GM21423 (cell line): ENCODE measurements around the gene KRTAP5-6.

ENCODE experiments used
- ATAC-seq: cut with Tn5 transposase; IDR thresholded peaks from one replicate; pipeline ENCODE4 v1.9.1; 2021; ENCODE audit warnings: mild to moderate bottlenecking, moderate library complexity; ENCODE audit not compliant: unreplicated experiment

KRTAP5-6 gene

DNA sequence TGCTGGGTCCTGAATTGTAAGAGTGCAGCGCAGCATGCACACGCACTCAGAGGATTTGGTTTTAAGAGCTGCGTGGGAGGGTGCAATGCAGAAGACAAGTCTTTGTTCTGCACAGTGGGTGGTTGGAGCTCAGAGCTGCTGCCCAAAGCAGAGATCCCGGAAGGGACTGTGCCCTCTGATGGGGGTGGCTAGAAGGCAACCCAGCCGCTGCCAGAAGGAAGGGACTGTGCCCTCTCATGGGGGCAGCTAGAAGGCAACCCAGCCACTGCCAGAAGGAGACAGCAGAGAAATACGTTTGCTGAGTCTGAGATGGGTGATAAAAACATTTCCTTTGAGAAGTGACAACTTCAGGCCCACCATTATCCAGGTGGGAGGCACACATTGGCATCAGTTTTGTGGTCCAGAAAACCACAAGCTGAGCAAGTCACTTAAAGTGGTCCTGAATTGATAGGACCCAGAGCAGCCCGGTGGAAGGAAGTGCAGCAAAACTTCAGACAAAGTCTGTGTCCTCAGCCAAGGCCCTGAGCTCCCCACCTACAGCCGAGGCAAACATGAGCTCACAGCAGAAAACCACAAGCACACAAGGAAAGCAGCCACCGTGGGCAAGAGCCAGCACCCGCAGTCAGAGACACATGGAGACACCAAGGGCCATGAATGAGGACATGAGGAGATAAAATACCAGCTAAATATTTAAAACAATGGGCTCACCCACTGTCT is 4.3 kb downstream of the KRTAP5-6 start:
- no peak for ATAC-seq

DNA sequence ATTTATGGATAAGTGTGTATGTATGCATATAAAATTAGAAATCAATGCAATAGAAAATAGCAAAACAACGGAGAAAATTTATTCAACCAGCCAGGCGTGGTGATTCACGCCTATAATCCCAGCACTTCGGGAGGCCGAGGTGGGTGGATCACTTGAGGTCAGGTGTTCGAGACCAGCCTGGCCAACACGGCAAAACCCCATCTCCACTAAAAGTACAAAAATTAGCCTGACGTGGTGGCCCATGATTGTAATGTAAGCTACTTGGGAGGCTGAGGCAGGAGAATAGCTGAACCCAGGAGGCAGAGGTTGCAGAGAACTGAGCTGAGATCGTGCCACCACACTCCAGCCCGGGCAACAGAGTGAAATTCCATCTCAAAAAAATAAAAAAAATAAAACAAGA is 5.5 kb downstream of the KRTAP5-6 start:
- ATAC-seq, result no peak

DNA sequence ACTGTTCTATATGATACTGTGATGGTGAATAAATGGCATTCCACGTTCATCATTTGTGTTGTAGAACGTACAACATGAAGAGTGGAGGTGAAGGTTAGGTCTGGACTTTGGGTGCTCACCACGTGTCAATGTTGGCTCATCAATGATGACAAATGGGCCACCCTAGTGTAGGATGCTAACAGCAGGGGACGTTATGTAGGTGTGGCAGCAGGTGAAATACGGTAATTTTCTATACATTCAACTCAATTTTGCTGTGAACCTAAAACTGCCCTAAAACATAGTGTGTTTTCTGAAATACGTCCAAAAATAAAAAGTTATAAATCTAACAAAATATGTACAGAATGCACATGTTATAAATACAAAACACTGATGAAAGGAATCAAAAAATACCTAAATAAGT is 6.2 kb downstream of the KRTAP5-6 start:
- ATAC-seq, result no peak

DNA sequence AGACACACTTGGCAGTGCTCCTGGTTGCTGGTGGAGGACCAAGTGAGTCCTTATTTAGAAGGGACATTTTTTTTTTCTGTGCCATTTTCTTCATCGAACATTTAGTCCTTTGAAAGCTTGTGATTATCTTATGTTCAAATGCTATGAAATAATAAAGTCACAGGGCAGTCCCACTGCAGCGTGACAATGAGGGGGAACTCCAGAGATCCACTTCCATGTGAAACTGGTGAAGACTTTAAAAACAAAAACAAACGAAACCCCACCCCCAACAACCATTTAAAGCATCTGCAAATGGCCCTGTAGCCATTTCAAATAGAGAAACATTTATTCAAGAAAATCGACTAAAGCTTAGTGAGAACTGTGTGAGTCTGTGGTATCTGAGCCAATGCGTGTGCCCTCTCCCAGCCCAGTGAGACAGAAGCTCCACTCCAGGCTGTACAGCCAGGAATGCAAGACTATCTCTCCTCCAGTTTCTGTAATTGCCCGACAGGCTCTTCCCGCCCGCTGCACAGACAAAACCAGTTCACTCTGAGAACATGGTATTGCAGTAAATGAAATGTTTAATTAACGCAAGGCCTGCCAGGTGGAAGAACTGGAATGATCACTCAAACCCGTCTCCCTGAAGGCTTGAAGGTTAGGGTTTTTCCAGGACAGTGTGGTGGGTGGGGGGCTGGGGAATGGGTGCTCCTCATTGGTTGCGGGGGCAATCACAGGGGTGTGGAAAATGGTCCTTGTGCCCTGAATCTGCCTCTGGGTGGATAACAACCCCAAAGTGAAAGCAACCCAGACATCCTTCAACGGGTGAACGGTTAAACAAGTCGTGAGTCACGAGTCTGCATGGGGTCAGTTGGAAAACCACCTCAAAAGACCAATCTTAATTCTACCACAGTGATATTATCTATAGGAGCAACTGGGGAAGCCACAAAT is 8.4 kb downstream of the KRTAP5-6 start:
- ATAC-seq, result no peak

DNA sequence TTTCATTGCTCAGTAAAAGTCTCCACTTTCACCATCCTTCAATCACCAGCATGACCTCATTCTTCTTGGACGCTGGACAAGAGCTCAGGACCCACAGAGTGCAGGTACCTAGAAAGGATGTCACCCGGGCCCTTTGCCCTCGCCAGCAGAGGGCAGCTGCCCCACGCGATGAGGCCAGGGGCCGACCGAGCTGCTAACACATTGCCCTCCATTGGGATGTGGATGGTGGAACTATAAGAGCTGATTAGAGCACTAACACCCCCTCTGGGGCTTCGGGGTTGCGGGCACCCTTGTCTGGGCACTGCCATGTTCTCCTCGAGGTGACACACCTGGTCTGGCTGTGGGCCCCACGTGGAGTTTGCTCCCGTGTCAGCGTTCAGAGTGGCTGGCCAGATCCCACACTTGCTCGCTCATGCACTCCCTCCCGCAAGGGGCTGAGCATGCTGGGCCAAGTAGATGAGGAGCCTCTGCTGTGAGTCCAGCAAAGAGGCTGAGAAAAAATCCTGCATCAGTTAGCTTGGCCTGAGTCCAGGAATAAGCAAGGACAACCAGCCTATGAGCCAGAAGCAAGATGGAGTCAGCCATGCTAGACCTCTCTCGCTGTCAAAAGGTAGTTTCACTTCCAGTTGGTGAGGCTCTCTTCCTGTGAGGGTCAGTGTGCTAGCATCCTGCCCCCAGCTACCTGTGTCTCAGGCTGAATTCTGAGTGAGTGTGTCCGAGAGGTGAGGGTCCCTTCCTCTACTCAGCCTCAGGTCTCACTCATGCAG is 9.8 kb downstream of the KRTAP5-6 start:
- ATAC-seq, result no peak

DNA sequence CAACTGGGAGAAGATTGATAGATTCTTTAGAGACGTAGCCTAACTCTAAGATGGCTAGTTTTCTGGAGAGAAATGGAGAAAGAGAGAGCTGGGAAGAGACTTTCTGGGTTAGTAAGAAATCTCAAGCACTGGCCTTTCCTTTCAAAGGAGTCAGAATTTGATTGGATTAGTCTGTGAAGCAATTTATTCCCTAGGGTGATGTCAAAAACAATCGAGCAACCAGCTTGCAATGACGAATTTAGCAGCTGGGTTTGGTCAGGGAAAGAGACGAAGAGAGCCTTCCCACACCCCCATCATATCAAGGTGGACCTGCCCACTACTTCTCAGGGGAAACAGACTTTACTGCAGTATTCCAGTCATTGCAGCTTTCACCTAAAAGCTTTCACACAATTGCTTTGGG is 10.8 kb downstream of the KRTAP5-6 start:
- ATAC-seq, result no peak

DNA sequence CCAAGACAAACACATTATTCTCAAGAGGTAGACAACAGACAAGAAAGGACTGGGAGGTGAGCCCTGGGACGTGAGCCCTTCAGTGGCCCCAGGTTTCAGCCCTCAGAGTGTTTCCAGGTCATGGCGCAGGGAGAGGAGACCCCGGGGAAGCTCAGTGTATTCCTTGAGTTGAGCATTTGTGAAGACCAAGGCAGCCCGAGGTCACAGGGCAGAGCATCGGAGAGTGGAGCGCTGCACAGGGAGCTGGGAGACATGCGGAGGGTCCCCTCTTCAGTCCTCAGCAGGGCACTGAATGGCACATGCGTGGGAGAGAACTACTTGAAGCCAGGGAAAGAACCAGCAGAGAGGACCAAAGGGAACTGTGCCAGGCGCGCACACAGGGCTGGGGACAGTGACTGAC is 11.7 kb downstream of the KRTAP5-6 start:
- ATAC-seq, result no peak

DNA sequence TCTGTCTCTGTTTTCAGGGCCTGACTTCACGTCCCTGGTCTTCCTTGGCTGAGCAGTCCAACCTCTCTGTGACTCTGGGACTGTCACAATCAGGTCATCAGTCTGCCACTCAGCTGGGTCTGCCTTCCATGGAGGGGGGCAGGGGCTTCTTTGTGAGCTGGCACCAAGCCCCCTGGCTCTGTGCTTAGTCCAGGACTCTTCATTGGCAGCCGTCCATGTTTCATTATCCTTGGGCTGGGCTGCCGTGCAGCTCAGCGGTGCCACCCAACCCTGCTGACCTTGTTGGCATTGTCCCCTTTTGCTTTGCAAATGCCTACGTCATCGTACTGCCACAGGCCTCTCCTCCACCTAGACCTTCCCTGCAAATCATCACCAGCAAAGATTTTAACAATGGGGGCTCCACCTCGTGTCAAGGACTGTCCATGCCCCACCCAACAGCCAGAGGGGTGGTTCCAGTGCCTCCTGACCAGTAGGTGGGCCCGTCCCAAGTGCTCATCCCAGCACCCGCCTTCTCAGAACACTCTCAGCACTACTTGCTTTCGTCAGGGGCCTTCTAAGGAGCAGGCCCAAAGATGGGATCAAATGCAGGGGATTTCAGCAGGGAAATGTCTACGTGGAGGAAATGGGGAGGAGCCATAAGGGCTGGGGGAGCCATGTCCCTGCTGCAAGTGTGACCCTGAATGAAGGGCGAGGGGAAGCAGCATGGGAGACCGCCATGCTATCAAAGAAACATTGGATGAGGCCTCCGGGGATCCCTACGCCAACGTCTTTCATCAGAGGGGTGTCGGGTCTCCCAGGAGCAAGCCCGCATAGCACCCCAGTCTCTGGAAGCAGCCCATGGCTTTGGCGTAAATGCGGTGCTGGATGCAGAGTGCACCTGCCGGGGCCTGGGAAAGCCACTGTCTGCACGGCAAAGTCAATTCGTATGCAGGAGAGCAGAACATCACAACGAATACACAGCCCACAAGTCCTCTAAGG is 18.2 kb downstream of the KRTAP5-6 start:
- ATAC-seq, result no peak

DNA sequence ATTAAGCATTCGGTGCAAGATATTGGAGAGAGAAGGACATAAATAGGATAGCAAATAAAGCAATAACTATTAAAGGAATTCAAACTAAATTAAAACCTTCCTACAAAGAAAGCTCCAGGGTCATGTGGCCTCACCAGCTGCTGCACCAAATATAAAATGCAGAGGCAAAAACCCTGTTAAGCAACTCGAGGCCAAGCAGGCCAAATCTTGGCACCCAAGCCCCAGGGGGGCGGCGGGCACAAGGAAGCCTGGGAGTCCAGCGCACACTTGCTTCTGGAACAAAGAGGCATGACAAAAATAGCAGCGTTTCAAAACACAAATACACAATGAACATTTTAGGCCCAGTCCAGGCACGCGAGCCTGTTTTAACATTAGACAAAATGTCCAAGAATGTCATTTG is 20.8 kb downstream of the KRTAP5-6 start:
- no peak for ATAC-seq

DNA sequence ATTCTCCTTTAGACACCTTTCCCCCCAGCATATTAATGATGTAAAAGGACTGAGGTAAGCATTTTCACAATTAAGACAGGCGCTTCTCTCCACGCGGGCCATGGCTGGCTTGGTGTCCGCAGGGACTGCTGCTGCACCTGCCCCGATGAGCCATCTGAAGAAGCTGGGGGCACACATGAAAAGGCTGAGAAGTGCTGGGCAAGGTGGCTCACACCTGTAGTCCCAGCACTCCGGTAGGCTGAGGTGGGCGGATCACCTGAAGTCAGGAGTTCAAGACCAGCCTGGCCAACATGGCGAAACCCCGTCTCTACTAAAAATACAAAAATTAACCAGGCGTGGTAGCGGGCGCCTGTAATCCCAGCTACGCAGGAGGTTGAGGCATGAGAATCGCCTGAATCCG is 21.3 kb downstream of the KRTAP5-6 start:
- no peak for ATAC-seq

DNA sequence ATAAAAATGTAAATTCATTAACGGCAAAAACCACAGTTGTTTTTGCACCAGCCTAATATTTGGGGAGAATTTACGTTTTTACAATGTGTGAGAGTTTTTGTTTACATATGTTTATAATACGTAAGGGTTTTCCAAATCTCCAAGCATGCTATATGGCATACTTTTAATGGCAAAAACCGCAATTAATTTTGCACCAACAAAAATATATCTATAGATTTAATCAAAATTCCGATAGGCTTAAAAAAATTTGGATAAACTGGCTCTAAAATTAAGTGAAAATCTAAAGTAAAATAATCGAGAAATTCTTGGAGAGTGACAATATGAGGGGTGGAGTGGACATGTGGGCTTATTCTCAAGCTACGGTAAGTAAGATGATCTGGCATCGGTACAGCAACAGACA is 22.8 kb downstream of the KRTAP5-6 start:
- no peak for ATAC-seq

DNA sequence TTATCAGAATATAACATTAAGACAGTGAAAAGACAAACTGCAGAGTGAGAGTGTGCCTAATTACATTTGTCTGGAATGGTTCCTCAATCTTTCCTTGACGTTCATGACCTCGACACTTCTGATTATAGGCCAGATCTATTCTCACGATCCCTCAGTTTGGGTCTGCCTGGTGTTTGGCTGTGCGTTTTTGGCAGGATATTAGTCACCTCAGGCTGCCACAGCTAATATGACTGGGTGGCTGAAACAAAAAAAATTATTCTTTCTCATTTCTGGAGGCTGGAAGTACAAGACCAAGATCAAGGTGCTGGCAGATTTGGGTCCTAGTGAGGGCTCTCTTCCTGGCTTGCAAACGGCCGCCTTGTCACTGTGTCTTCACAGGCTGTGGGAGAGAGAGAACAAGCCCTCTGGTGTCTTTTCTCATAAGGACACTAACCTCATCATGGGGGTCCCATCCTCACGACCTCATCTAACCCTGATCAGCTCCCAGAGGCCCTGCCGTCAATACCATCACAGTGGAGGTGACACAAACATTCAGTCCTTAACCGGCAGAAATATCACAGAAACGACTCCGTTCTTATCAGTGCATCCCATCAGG is 30.2 kb downstream of the KRTAP5-6 start:
- ATAC-seq, result no peak

DNA sequence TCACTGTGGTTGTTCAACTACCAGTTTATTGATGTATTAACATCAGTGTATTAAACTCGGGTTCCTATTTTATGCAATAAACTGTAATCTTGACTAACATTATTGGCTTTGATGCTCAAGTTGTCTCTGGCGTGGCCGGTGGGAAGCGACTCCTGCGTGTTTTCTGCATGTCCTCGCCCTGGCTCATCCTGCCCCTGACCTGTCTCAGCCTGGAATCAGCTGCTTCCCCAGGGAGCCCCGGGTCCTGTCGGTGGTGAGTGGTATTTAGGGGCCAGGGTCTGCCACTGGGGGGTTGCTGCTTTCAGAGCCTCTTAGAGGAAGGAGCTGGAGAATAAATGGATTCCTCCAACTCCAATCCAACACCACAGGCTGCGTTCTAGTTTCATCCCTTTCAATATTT is 30.9 kb downstream of the KRTAP5-6 start:
- no peak for ATAC-seq

DNA sequence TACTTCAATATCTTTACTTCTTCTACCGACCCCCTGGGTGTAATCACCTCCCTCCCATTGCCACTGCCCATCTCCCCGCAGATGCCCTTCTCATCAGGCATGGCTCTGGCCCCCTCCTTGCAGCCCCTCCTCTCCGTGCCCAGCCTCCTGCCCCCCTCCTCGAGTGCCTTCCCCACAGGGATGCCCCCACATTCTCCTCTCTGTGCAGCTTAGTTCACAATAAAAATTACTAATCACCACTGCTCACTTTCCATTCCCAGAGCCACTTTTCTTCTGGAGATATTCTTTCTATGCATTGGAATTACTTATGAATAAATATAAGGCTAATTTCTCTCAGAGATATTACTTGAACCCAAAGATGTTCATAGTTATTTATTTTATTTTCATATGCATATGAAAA is 31.3 kb downstream of the KRTAP5-6 start:
- ATAC-seq, result no peak

DNA sequence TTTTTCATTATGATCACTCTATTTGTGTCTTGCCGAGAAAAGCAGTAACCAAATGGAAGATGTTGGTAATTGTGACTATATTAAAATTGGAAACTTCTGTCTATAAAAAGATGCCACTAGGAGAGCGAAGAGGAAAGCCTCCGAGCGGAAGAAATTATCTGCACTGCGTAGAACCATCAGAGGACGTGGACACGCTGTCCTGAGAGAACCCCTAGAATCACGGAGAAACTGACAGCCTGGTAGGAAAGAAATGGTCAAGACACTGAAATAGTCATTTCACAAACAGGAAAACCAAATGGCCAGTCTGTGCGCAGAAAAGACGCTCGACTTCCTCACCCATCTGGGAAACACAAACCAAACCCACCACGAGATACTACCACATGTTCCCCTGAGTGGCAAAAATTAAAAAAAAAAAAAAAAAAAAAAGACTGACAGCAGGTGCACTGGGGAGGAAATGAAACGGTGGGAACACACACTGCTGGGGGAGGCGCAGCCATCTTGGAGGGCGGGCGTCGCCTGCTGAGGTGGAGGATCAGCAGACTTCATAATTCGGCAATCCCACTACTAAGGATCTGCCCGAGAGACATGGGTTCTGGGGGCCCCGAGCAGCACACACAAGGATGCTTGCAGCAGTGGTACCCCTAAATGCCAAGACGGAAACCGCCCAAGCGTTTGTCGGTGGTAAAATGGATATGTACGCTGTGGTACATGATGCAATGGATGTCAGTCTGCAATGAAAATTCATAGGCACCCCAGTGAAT is 32.1 kb downstream of the KRTAP5-6 start:
- ATAC-seq, result no peak

DNA sequence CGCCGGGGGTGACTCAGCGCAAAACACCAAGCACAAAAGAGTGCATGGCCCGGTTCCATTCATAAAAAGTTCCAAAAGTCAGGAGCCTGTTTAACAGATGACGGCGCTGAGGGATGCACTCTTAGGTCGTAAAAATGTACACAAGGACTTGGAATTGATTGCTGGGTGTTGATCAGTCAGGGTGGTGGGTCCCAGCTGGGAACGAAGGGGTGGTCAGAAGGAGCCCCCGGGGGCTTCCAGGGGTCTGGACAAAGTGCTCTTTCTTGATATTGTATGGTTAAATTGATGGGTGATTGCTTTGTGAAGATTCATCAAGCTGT is 32.7 kb downstream of the KRTAP5-6 start:
- no peak for ATAC-seq

DNA sequence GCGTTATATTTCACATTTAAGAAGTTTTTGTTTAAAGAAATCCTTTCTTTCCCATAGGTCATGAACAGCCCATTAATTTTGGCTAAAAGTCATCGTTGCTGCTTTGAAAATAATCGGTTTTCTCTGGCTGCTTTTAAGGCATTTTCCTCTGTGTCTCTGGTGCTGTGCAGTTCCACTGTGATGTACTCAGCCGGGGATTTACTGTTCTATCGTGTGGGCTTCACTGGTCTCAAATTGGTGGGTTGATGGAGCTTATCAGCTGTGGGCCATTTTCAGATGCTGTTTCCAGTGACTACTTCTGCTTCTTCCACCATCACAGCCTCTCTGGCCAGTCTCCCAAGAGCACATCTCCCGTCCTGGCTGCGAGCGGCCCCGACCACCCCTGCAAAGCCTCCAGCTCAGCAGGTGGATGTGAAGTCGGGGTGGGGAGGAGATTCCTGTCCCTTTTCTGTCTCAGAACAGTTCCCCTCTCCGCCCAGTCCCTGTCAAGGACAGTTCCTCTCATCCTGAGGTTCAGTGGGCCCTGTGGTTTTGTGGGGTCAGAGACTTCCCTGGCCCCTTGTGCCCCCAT is 33.1 kb downstream of the KRTAP5-6 start:
- ATAC-seq, result no peak

DNA sequence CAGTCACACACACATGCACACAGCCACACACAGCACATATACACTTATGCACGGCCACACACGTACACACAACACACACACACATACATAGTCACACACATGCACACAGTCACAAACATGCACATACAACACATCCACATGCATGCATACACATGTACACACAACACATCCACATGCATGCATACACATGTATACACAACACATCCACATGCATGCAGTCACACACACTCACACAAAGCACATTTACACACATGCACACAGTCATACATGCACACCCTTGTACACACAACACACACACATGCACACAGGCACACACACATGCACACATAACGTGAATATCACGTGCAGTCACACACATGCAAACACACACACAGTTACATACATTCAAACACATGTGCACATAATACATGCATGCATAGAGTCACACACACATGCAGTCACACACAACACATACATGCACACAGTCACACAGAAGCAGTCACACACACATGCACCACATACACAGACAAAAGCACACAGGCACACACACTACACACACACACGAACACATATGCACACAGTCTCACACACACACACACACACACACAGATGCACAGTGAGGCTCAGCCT is 34.6 kb downstream of the KRTAP5-6 start:
- no peak for ATAC-seq
